Smooth muscle cell of the brain vasculature (primary cell): ENCODE measurements around the gene MYO9A.
"Not testable (repeated sequence)": the region's sequence is repeated elsewhere in the genome, so short reads cannot be mapped to it uniquely, and the experiment has no call there.

Experiments used
- DNase-seq: peaks from one replicate; pipeline ENCODE4 v3.0.0-alpha.2; 2012; ENCODE audit warnings: low read depth, low spot score

Gene MYO9A

GRCh38 chr15:71874245-71874644 is 243.7 kb downstream of the MYO9A start:
- no peak for DNase-seq

DNA sequence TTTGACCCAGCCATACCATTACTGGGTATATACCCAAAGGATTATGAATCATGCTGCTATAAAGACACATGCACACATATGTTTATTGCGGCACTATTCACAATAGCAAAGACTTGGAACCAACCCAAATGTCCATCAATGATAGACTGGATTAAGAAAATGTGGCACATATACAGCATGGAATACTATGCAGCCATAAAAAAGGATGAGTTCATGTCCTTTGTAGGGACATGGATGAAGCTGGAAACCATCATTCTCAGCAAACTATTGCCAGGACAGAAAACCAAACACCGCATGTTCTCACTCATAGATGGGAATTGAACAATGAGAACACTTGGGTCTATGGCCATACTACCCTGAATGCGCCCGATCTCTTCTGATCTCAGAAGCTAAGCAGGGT is 259.7 kb downstream of the MYO9A start:
- DNase-seq = not testable (repeated sequence)

DNA sequence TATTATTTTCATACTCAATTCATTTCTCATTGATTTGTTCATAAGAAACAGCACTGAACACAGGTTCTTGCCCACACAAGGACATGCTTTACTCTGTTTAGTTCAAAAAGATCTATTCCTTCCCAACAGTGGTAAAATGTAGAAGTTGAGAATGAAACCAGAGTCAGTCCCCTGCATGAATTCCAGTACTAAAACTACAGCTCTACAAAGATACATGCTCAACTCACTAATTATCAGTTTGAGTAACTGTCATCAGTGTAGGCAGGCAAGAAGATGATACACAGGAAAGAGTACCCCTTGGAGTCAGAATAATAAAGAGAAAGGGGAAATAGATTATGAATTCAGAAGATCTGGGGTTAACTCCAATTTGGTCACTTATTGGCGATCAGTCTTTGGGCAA is 264.4 kb downstream of the MYO9A start:
- no peak for DNase-seq

- DNase-seq = no peak
Observed at GRCh38 chr15:71844916-71845315, 273.0 kb downstream of the MYO9A start.

DNA sequence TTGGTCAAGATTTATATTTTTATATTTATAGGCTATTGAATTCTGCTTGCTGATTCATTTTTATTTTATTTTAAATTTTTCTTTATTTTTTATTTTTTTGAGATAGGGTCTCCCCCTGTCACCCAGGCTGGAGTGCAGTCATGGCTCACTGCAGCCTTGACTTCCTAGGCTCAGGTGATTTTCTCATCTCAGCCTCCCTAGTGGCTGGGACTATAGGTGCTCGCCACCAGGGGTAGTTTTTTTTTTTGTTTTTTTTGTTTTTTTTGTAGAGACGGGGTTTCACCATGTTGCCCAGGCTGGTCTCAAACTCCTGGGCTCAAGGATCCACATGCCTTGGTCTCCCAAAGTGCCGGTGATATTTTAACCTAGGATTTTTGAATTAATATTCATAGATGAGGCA is 276.4 kb downstream of the MYO9A start:
- no peak for DNase-seq

GRCh38 chr15:71830981-71831380 is 287.0 kb downstream of the MYO9A start:
- DNase-seq = no peak

GRCh38 chr15:71826196-71826595 is 291.8 kb downstream of the MYO9A start:
- no peak for DNase-seq

DNA sequence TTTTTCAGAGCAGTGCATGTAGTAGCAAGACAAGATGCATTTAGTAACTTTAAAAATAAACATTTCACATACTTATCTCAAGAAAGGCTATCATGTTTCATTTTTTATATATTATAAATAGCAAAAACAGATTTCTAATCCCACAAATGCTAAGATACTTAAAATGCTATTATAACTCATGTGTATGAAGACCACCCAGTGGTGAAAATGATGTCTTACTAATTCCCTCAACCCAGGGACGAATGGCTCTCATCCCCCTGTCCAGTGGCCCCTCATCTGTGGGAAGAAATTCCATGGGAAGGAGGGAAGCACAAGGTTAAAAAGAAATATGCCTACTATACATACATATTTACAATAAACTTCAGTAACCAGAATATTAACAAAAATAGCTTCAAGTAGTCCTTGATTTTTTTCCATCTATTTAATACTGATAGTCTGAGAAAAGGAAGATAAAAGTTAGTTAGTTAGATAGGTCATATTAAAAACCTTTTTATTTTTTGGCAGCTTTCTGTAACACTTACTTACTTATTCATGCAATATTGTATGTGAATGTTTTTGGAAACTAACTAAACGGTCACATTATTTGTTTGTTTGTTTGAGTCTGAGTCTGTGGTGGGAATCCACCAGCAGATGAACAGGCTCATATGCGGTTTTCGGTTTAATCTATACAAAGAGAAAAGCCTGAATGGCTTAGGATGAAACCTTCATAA is 292.8 kb downstream of the MYO9A start:
- DNase-seq = no peak

DNA sequence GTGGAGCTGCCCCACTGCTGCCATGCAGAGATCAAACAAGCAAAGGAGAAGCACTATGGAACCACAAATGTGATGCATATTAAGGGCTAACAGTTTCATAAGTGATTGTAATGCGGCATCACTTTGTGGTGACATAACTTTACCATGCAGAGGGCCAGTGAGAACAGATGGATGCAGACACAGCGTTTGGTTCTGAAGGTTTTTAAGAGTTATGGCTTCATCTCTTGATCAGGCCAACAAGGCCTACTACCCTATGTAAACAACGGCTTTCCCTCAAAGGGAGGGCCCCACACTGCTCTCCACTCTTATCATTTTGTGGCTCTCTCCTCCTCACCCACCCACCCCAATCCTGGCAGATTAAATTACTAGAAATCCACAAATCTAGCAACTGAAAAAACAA is 294.1 kb downstream of the MYO9A start:
- DNase-seq = no peak

GRCh38 chr15:71822890-71823630 is 294.9 kb downstream of the MYO9A start:
- DNase-seq = no peak

DNA sequence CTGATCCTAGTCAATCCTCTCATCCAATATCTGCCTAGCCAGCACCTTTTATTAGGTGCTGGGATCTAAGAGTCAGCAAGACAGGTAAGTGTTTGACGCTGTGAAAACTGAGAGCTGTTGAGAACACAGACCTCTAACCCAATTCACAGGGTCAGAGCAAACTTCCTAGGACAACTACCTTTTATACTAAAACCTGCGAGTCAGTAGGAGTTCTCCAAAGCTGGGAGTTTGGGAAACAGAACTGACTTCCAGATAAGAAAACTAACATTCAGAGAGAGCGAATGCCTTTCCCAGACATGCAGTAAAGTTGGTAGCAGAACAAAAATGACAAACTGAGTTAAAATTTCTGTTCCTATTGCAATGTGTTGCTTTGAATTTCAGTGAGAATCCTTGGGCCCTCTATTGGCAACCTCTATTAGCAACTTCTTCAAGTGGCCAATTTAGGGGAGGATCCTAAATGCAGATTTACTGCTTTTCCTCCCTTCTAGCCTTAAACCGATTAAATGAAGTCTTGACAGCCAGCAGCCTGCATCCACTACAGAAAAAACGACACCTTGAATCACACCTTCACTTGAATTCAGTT is 296.3 kb downstream of the MYO9A start:
- DNase-seq = no peak

DNA sequence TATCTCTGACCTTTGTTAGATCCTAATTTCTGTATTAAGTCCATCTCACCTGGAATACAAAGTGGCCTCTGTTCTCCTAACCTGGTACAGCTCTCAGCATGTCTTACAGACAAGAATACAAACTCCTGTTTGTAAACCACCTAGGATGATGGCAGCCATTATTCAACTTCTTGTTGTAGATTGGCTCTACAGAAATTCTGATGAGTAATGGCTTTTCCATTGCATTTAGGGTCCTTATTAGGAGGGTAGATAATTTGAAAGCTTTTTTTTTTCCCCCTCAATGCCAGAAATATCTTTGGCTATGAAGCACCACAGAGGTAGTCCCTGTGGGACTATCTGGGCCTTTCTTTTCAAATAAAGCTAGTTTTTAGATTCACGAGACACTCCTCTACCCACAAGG is 297.8 kb downstream of the MYO9A start:
- DNase-seq = no peak

DNA sequence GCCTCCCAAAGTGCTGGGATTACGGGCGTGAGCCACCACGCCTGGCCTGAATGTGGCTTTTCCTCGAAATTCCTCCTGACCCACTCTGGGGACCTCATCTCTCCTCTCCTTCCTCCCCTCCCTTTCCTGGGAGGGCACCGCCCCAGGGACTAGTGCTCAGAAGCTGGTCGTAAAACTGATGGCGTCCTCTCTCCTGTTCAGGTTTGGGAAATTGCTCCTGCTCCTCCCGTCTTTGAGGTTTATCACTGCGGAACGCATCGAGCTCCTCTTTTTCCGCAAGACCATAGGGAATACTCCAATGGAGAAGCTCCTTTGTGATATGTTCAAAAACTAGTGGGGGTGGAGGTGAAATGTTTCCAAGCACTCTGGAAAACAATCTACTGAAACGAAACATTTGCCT is 300.6 kb downstream of the MYO9A start:
- no peak for DNase-seq

- no peak for DNase-seq
Observed at GRCh38 chr15:71815301-71815700, 302.6 kb downstream of the MYO9A start.

DNA sequence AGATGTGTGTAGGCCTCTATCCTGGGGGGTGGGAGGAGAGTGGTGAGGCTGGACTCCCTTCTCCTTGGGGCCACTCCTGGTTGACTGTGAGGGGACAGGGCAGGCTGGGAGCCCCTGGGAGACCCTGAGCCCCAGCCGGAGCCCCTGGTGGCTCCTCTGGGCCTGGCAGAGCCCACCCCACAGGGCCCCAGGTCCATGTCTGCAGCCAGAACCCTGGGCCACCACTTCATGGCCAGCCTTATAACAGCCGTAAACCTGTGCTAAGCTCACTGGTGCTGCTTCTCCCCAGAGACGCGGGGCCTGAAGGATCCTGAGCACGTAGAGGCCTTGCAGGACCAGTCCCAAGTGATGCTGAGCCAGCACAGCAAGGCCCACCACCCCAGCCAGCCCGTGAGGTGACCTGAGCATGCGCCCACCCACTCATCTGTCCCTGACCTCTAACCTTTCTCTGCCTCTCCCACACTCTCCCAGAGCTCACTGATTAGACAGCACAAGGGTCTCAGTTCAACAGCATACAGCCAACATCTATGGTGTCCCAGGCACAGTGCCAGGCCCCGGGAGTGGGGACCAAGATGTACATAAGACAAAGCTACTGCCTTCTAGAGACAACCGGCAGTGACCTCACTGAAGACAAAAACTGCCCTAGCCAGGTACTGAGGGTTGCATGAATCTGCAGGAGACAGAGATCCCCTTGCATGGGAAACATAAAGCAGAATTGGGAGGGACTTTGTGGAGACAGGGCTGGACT is 304.1 kb downstream of the MYO9A start:
- no peak for DNase-seq

- no peak for DNase-seq
Observed at GRCh38 chr15:71812966-71813722, 304.8 kb downstream of the MYO9A start.

DNA sequence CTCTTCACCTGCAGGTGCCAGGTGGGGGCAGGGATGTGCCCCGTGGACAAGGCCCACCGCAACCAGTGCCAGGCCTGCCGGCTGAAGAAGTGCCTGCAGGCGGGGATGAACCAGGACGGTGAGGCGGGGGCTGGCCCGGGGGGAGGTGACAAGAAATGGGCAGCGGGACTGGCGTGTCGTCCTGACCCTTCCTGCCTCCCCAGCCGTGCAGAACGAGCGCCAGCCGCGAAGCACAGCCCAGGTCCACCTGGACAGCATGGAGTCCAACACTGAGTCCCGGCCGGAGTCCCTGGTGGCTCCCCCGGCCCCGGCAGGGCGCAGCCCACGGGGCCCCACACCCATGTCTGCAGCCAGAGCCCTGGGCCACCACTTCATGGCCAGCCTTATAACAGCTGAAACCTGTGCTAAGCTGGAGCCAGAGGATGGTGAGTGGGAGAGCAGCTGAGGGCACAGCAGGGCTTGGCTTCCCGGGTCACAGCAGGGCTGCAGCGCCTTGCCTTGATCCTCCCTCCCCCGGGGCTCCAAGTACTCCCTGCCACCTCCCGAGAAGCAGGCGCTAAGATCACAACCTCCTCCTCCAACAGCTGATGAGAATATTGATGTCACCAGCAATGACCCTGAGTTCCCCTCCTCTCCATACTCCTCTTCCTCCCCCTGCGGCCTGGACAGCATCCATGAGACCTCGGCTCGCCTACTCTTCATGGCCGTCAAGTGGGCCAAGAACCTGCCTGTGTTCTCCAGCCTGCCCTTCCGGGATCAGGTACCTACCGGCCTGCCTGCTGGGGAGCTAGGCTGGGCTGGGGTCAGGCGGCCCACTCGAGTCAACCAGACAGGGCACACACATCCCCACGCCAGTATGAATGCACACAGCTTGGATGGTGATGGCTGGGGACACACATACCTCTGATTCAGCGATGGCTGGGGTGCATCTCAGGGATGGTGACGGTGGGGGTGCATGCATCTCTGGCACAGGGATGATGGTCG is 305.9 kb downstream of the MYO9A start:
- DNase-seq = no peak

DNA sequence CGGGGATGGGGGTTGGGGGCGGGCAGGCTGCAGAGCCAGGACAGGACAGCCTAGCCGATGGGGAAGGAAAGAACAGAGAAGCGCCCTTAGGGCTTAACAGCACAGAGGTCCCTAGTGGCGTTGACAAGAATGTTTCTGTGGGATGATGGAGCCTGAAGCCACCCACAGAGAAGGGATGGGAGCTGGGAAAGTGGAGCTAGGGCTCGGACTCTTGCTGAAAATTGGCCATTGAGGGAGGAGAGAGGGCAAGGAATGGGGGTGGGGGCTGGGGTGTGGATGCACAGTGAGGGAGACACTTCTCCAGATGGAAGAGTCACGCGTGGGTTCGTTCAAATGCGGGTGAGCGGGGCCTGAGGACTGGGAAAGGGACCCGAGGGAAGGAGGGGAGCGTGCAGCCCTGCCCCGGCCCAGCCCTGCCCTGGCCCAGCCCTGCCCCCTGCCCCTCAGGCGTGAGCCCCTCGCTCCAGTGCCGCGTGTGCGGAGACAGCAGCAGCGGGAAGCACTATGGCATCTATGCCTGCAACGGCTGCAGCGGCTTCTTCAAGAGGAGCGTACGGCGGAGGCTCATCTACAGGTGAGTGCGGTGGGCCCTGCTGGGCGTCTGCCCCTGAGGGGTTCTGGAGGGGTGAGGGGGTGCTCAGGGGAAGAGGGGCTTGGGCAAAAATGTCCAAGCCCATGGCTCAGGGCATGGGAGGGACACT is 306.8 kb downstream of the MYO9A start:
- no peak for DNase-seq

DNA sequence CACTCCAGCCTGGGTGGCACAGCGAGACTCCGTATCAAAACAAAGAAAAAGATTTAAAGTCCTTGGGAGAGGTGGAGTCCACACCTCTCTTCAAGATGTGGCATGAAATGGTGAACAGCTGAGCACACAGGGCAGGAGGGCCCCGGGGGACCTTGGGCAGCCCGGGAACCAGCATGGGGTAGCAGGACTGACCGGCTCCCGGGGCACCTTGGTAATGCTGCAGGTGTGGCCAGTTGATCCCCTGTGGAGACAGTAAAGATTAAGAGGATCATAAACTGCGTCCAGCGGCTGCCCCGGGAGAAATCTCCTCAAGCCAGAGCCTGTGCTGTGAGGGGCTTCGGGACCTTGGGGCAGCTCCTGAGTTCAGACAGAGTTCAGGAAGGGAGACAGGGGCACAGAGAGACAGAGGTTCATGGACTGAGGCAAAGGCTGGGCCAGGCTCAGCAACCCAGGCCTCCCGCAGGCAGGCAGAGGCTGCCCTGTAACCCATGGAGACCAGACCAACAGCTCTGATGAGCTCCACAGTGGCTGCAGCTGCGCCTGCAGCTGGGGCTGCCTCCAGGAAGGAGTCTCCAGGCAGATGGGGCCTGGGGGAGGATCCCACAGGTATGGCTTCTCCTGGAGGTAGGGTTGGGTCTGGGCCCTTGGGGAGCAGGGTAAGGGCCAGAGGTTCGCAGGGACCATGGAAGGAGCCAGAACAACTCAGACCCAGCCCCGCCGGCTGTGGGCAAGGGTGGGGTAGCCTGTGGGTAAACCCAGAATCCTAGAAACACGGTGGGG is 307.5 kb downstream of the MYO9A start, which contains the start of gene NR2E3:
NR2E3 (plus strand) TSS at position 299 of the 780 bp plus-strand sequence; CDS start at position 489, 190 bp downstream.
- no peak for DNase-seq
